ENCODE results near the gene KCNQ1.

Gene KCNQ1

DNA sequence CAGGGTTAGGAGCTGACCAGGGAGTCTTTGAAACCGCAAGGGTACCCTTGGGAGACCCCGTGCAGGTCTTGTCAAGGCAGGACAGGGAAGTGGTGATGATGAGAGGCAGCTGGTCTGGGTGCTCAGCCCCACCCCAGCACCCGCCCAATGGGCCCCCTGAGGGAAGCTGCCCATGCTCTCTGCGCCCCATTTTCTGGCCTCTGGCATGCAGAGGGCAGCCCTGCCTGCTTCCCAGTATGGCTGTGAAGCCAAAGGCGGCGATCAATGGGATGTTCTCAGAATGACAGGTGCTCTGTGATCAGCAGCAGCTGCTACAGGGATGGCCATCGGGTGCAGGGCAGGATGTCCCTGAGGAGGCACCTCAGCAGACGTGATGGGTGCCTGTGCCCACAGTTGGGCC, 386.1 kb downstream of the KCNQ1 start:
- Histone ChIP-seq H3K36me3 (ENCODE audit: control insufficient read depth in 1 of 2, insufficient read depth in 2 of 2, low read depth in 1 of 2, low read length in 2 of 2) (peaks cover 0 to 2% of the 10 kb centered on the region in 2 experiments), H3K4me2 (ENCODE audit: low read length, poor library complexity, severe bottlenecking) (no peak overlapping the region), H3K4ac (ENCODE audit: low read depth in 1 of 2, low read length in 2 of 2) (no peak overlapping the region), H3K14ac (ENCODE audit: low read length in 2 of 2) (no peak overlapping the region), H3K23ac (ENCODE audit: low read length in 2 of 2) (no peak overlapping the region), H2BK15ac (ENCODE audit: low read depth, poor library complexity, severe bottlenecking) (no peak overlapping the region), H3K4me1 (ENCODE audit: control insufficient read depth, insufficient read depth, low read depth, low read length) (peaks cover 37% of the 10 kb centered on the region), H3K9me3 (ENCODE audit: control insufficient read depth, low read length) (peaks cover 20% of the 10 kb centered on the region), H4K8ac (ENCODE audit: low read length) (no peak overlapping the region), H3K27ac (ENCODE audit: low read length, poor library complexity, severe bottlenecking) (no peak overlapping the region), H4K91ac (ENCODE audit: low read length) (no peak overlapping the region), H2AFZ (ENCODE audit: low read depth, low read length) (no peak overlapping the region), H3K18ac (ENCODE audit: low read depth in 1 of 2, low read length in 2 of 2) (no peak overlapping the region), H2AK5ac (ENCODE audit: low read length, severe bottlenecking) (no peak overlapping the region), H3K9ac (ENCODE audit: low read length) (no peak overlapping the region), H2BK12ac (ENCODE audit: low read length in 2 of 2) (no peak overlapping the region), H3K27me3 (ENCODE audit: control insufficient read depth in 1 of 2, insufficient read depth in 1 of 2, low read length in 2 of 2) (peaks cover 0 to 14% of the 10 kb centered on the region in 2 experiments), H3K4me3 (ENCODE audit: insufficient read depth in 1 of 2, low read depth in 1 of 2, low read length in 2 of 2) (no peak overlapping the region), H2BK120ac (ENCODE audit: low read depth, low read length) (no peak overlapping the region), H2BK5ac (ENCODE audit: low read depth, low read length, poor library complexity, severe bottlenecking) (no peak overlapping the region), H3K79me1 (replicated peaks; ENCODE audit: low read length, poor library complexity, severe bottlenecking) (no peaks in the 10 kb centered on the region)
- 93% methylated on average over 8 of the region's 8 CpGs for WGBS
- no peak for DNase-seq

DNA sequence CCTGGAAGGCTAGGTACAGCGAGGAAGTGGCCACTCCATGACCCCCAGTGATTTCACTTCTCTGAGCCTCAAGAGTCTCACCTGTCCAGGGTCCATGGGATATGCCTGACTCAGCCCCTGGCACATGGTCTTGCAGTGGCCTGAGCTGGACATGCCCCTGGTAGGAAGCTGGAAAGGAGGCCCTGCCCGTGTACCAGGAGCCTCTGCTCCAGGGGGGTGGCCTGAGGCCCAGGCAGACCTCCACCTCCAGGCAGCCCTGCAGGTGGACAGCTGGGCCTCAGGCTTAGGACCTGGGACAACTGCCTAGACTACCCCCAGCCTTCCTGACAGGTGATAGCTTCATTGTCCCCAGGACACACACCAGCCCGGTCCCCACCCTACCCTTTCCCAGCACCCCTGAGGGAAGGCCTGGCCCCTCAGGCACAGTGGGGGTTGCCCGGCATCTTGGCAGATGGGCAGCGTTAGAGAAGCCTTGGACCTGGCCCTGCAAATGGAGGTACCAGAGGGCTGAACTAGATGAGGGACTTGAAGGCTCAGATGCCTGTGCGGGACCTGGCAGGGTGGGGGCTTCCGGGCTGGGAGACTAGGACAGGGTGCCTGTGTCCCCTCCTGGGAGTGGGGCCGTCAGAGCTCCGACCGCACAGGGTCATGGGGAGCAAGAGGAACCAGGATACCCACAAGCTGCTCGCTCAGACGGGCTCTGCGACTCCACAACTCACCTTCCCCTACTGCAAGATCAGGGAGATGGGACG, 387.1 kb downstream of the KCNQ1 start:
- H3K9ac ChIP-seq (ENCODE audit: low read length): no peak overlapping the region
- no peak overlapping the region for H2BK120ac ChIP-seq (ENCODE audit: low read depth, low read length)
- no peak overlapping the region for H3K27ac ChIP-seq (ENCODE audit: low read length, poor library complexity, severe bottlenecking)
- H3K4me1 ChIP-seq (ENCODE audit: control insufficient read depth, insufficient read depth, low read depth, low read length): peaks cover 31% of the 10 kb centered on the region
- WGBS: 89% methylated on average over 14 of the region's 14 CpGs
- H3K9me3 ChIP-seq (ENCODE audit: control insufficient read depth, low read length): peaks cover 20% of the 10 kb centered on the region
- no peak overlapping the region for H2BK15ac ChIP-seq (ENCODE audit: low read depth, poor library complexity, severe bottlenecking)
- H2BK12ac ChIP-seq (ENCODE audit: low read length in 2 of 2): no peak overlapping the region
- H3K4me2 ChIP-seq (ENCODE audit: low read length, poor library complexity, severe bottlenecking): no peak overlapping the region
- H3K23ac ChIP-seq (ENCODE audit: low read length in 2 of 2): no peak overlapping the region
- no peak overlapping the region for H2AFZ ChIP-seq (ENCODE audit: low read depth, low read length)
- no peak overlapping the region for H3K18ac ChIP-seq (ENCODE audit: low read depth in 1 of 2, low read length in 2 of 2)
- no peak overlapping the region for H4K8ac ChIP-seq (ENCODE audit: low read length)
- H3K14ac ChIP-seq (ENCODE audit: low read length in 2 of 2): no peak overlapping the region
- H3K27me3 ChIP-seq (ENCODE audit: control insufficient read depth in 1 of 2, insufficient read depth in 1 of 2, low read length in 2 of 2): peaks cover 0 to 24% of the 10 kb centered on the region in 2 experiments
- peaks cover 0 to 2% of the 10 kb centered on the region in 2 experiments for H3K36me3 ChIP-seq (ENCODE audit: control insufficient read depth in 1 of 2, insufficient read depth in 2 of 2, low read depth in 1 of 2, low read length in 2 of 2)
- H3K4ac ChIP-seq (ENCODE audit: low read depth in 1 of 2, low read length in 2 of 2): no peak overlapping the region
- no peak overlapping the region for H4K91ac ChIP-seq (ENCODE audit: low read length)
- no peak overlapping the region for H2BK5ac ChIP-seq (ENCODE audit: low read depth, low read length, poor library complexity, severe bottlenecking)
- no peaks in the 10 kb centered on the region for H3K79me1 ChIP-seq (replicated peaks; ENCODE audit: low read length, poor library complexity, severe bottlenecking)
- peak overlapping the region in 1 of 2 experiments; percentile 5 for H3K4me3 ChIP-seq (ENCODE audit: insufficient read depth in 1 of 2, low read depth in 1 of 2, low read length in 2 of 2)
- H2AK5ac ChIP-seq (ENCODE audit: low read length, severe bottlenecking): no peak overlapping the region
- no peak for DNase-seq

GRCh38 chr11:2832533-2833020, 387.8 kb downstream of the KCNQ1 start:
- H3K14ac ChIP-seq (ENCODE audit: low read length in 2 of 2): peak overlapping the region in 1 of 2 experiments; percentile 33
- peaks cover 20% of the 10 kb centered on the region for H3K9me3 ChIP-seq (ENCODE audit: control insufficient read depth, low read length)
- H3K79me1 ChIP-seq (replicated peaks; ENCODE audit: low read length, poor library complexity, severe bottlenecking): no peaks in the 10 kb centered on the region
- H3K27me3 ChIP-seq (ENCODE audit: control insufficient read depth in 1 of 2, insufficient read depth in 1 of 2, low read length in 2 of 2): peaks cover 0 to 30% of the 10 kb centered on the region in 2 experiments
- H2BK12ac ChIP-seq (ENCODE audit: low read length in 2 of 2): no peak overlapping the region
- no peak overlapping the region for H2BK120ac ChIP-seq (ENCODE audit: low read depth, low read length)
- no peak overlapping the region for H2BK15ac ChIP-seq (ENCODE audit: low read depth, poor library complexity, severe bottlenecking)
- peaks cover 33% of the 10 kb centered on the region for H3K4me1 ChIP-seq (ENCODE audit: control insufficient read depth, insufficient read depth, low read depth, low read length)
- no peak overlapping the region for H2AK5ac ChIP-seq (ENCODE audit: low read length, severe bottlenecking)
- H2BK5ac ChIP-seq (ENCODE audit: low read depth, low read length, poor library complexity, severe bottlenecking): no peak overlapping the region
- H3K9ac ChIP-seq (ENCODE audit: low read length): no peak overlapping the region
- H3K18ac ChIP-seq (ENCODE audit: low read depth in 1 of 2, low read length in 2 of 2): no peak overlapping the region
- 65% methylated on average over 6 of the region's 8 CpGs for WGBS
- no peak overlapping the region for H4K8ac ChIP-seq (ENCODE audit: low read length)
- H3K23ac ChIP-seq (ENCODE audit: low read length in 2 of 2): no peak overlapping the region
- peak overlapping the region in 1 of 2 experiments; percentile 5 for H3K4me3 ChIP-seq (ENCODE audit: insufficient read depth in 1 of 2, low read depth in 1 of 2, low read length in 2 of 2)
- no peak overlapping the region for H3K4me2 ChIP-seq (ENCODE audit: low read length, poor library complexity, severe bottlenecking)
- no peak overlapping the region for H3K4ac ChIP-seq (ENCODE audit: low read depth in 1 of 2, low read length in 2 of 2)
- peaks cover 0 to 2% of the 10 kb centered on the region in 2 experiments for H3K36me3 ChIP-seq (ENCODE audit: control insufficient read depth in 1 of 2, insufficient read depth in 2 of 2, low read depth in 1 of 2, low read length in 2 of 2)
- H2AFZ ChIP-seq (ENCODE audit: low read depth, low read length): no peak overlapping the region
- H3K27ac ChIP-seq (ENCODE audit: low read length, poor library complexity, severe bottlenecking): no peak overlapping the region
- DNase-seq: no peak
- no peak overlapping the region for H4K91ac ChIP-seq (ENCODE audit: low read length)

GRCh38 chr11:2833051-2833715, 388.4 kb downstream of the KCNQ1 start:
- no peak overlapping the region for H4K91ac ChIP-seq (ENCODE audit: low read length)
- H4K8ac ChIP-seq (ENCODE audit: low read length): no peak overlapping the region
- peaks cover 29% of the 10 kb centered on the region for H3K4me1 ChIP-seq (ENCODE audit: control insufficient read depth, insufficient read depth, low read depth, low read length)
- H3K79me1 ChIP-seq (replicated peaks; ENCODE audit: low read length, poor library complexity, severe bottlenecking): no peaks in the 10 kb centered on the region
- H3K18ac ChIP-seq (ENCODE audit: low read depth in 1 of 2, low read length in 2 of 2): no peak overlapping the region
- no peak overlapping the region for H2BK5ac ChIP-seq (ENCODE audit: low read depth, low read length, poor library complexity, severe bottlenecking)
- H3K9ac ChIP-seq (ENCODE audit: low read length): no peak overlapping the region
- no peak overlapping the region for H3K4me2 ChIP-seq (ENCODE audit: low read length, poor library complexity, severe bottlenecking)
- H2BK15ac ChIP-seq (ENCODE audit: low read depth, poor library complexity, severe bottlenecking): no peak overlapping the region
- H3K4ac ChIP-seq (ENCODE audit: low read depth in 1 of 2, low read length in 2 of 2): no peak overlapping the region
- H3K14ac ChIP-seq (ENCODE audit: low read length in 2 of 2): no peak overlapping the region
- H3K27me3 ChIP-seq (ENCODE audit: control insufficient read depth in 1 of 2, insufficient read depth in 1 of 2, low read length in 2 of 2): peaks cover 0 to 34% of the 10 kb centered on the region in 2 experiments
- no peak overlapping the region for H3K4me3 ChIP-seq (ENCODE audit: insufficient read depth in 1 of 2, low read depth in 1 of 2, low read length in 2 of 2)
- H2BK120ac ChIP-seq (ENCODE audit: low read depth, low read length): no peak overlapping the region
- H3K27ac ChIP-seq (ENCODE audit: low read length, poor library complexity, severe bottlenecking): no peak overlapping the region
- peaks cover 20% of the 10 kb centered on the region for H3K9me3 ChIP-seq (ENCODE audit: control insufficient read depth, low read length)
- peaks cover 0 to 2% of the 10 kb centered on the region in 2 experiments for H3K36me3 ChIP-seq (ENCODE audit: control insufficient read depth in 1 of 2, insufficient read depth in 2 of 2, low read depth in 1 of 2, low read length in 2 of 2)
- H2BK12ac ChIP-seq (ENCODE audit: low read length in 2 of 2): no peak overlapping the region
- no peak overlapping the region for H3K23ac ChIP-seq (ENCODE audit: low read length in 2 of 2)
- WGBS: 88% methylated on average over 12 of the region's 14 CpGs
- no peak overlapping the region for H2AFZ ChIP-seq (ENCODE audit: low read depth, low read length)
- no peak overlapping the region for H2AK5ac ChIP-seq (ENCODE audit: low read length, severe bottlenecking)
- no peak for DNase-seq

Measured in mesenchymal stem cell (in vitro differentiated cells and primary cell).